Measurements from ENCODE around the gene AFF2.

The AFF2 gene

GRCh38 chrX:148713981-148714380, 213.6 kb downstream of the AFF2 start:
- DNase-seq (ENCODE audit: low read depth): peak; percentile 41
- no peak for TF ChIP-seq CTCF (conservative IDR thresholded peaks at IDR 0.05; ENCODE audit: low read length)
- H3K4me3 ChIP-seq (ENCODE audit: low read length): no peak overlapping the region

GRCh38 chrX:148715361-148715760, 214.9 kb downstream of the AFF2 start:
- no peak for TF ChIP-seq CTCF (conservative IDR thresholded peaks at IDR 0.05; ENCODE audit: low read length)
- H3K4me3 ChIP-seq (ENCODE audit: low read length): no peak overlapping the region
- DNase-seq (ENCODE audit: low read depth): no peak

DNA sequence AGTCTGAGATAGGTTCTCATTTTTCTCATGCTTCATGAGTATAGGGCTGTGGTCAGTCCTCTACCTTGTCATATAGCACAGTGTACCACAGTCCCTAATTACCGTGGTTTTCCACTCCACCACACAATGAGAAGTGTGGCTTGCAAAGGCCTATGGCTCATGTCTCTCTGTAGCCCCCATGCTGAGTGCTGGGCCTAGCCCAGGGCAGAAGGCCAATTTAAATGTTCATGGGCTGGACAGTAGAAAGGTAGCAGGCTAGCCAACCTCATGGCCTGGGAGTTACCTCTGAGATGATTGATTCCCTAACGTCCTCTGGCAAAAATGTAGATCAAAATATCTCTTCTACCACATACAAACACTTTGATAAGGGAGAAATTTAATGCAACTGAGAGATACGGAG, 222.5 kb downstream of the AFF2 start:
- DNase-seq (ENCODE audit: low read depth): no peak
- no peak for TF ChIP-seq CTCF (conservative IDR thresholded peaks at IDR 0.05; ENCODE audit: low read length)
- no peak overlapping the region for H3K4me3 ChIP-seq (ENCODE audit: low read length)

GRCh38 chrX:148723551-148723950, 223.1 kb downstream of the AFF2 start:
- no peak for TF ChIP-seq CTCF (conservative IDR thresholded peaks at IDR 0.05; ENCODE audit: low read length)
- DNase-seq (ENCODE audit: low read depth): no peak
- H3K4me3 ChIP-seq (ENCODE audit: low read length): no peak overlapping the region

GRCh38 chrX:148728901-148729300, 228.5 kb downstream of the AFF2 start:
- no peak overlapping the region for H3K4me3 ChIP-seq (ENCODE audit: low read length)
- DNase-seq (ENCODE audit: low read depth): peak; percentile 12
- TF ChIP-seq CTCF (conservative IDR thresholded peaks at IDR 0.05; ENCODE audit: low read length): no peak

DNA sequence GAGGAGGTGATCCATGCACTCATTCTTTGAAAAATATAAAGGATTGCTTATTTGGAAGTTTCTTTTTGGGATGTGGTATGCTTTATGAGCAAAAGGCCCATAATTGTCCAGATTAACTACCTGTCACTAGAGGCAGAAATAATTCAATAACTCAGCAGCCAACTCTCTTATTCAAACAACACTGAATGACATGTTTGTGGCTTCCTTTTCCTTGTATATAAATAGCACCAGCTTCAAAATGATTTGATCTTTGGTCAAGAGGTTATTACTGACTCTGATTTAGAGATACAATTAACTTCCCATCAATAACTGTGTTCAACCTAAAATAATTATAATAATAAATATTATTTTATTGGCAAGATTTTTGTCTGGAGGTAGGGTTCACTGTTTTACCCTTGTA, 232.3 kb downstream of the AFF2 start:
- TF ChIP-seq CTCF (conservative IDR thresholded peaks at IDR 0.05; ENCODE audit: low read length): no peak
- H3K4me3 ChIP-seq (ENCODE audit: low read length): no peak overlapping the region
- no peak for DNase-seq (ENCODE audit: low read depth)

- no peak overlapping the region for H3K4me3 ChIP-seq (ENCODE audit: low read length)
- TF ChIP-seq CTCF (conservative IDR thresholded peaks at IDR 0.05; ENCODE audit: low read length): no peak
- DNase-seq (ENCODE audit: low read depth): no peak
Observed at GRCh38 chrX:148741441-148741840, 241.0 kb downstream of the AFF2 start.
